Mucosa of descending colon (tissue), 3 donors: ENCODE results near the gene PTBP3. TPM values are rescaled to one million over a fixed set of nuclear protein-coding genes. Genes with fewer than 3 reads are reported as not detected.

Experiments used
- ATAC-seq: fragments of 200-7000 bp; cut with Tn5 transposase; one replicate; pipeline ENCODE4 v1.9.1; 2020; ENCODE audit warnings: mild to moderate bottlenecking, moderate library complexity
- DNase-seq, 3 donors: peaks; one replicate each; pipeline ENCODE4 v3.0.0-alpha.2; 2020
- H3K36me3 ChIP-seq: fragments of 200-600 bp; one replicate; pipeline ENCODE4 v1.8.0; 2021; ENCODE audit warnings: low read depth, mild to moderate bottlenecking
- H3K4me1 ChIP-seq: fragments of 200-600 bp; one replicate; pipeline ENCODE4 v1.8.0; 2021; ENCODE audit warnings: low read depth, mild to moderate bottlenecking
- H3K4me3 ChIP-seq: fragments of 200-600 bp; one replicate; pipeline ENCODE4 v1.8.0; 2021; ENCODE audit warnings: mild to moderate bottlenecking
- H3K9me3 ChIP-seq: fragments of 200-600 bp; one replicate; pipeline ENCODE4 v1.8.0; 2021; ENCODE audit warnings: mild to moderate bottlenecking
- CTCF ChIP-seq: fragments of 200-600 bp; IDR thresholded peaks from one replicate; pipeline ENCODE4 v1.8.0; 2022; ENCODE audit warnings: antibody characterized with exemption, mild to moderate bottlenecking
- intact Hi-C, 2 donors: fragments of 100-400 bp; cut with DNase I in 1 of 2; cut with micrococcal nuclease in 1 of 2; formaldehyde crosslinking; loops; one replicate each; pipeline versions ENCODE4 v1.11.0 to v1.11.1; 2022; cut with DNase I, micrococcal nuclease
- total RNA-seq, 3 donors: library from RNA; stranded (reverse); fragmentation: NEBNext Ultra II Directional in 2 of 3; extraction: Animal tissue kit (Norgen Biotek cat#: 25700) in 2 of 3; gene quantifications; one replicate each; pipeline versions ENCODE4 v1.2.1 to v1.2.4, GENCODE V29; 2021 to 2023
- donor health status: DM: no; HTN: no; CAD: no; lungs with moderate emphysema.
- donor health status: DM: no; HTN: no; CAD: no.
- donor health status: DM: no; HTN: yes; CAD: no.

The PTBP3 gene
- total RNA-seq, 3 donors from 2014 or later = 69.3 to 132 (median 125) TPM

- TF ChIP-seq CTCF = no peak
- Histone ChIP-seq H3K36me3 (no peaks in the 10 kb centered on the region), H3K9me3 (no peaks in the 10 kb centered on the region), H3K4me1 (peaks cover 21% of the 10 kb centered on the region), H3K4me3 (no peak overlapping the region)
- intact Hi-C loops = no loop called here
- ATAC-seq (peak; percentile 71), DNase-seq (no peak)
Measured at GRCh38 chr9:112234779-112235178, 98.6 kb downstream of the PTBP3 start.

- Histone ChIP-seq H3K36me3 (no peaks in the 10 kb centered on the region), H3K4me3 (no peak overlapping the region), H3K9me3 (no peaks in the 10 kb centered on the region), H3K4me1 (peaks cover 21% of the 10 kb centered on the region)
- no peak for TF ChIP-seq CTCF
- DNase-seq = no peak
- intact Hi-C loops = no loop called here
- peak; percentile 33 for ATAC-seq
Measured at GRCh38 chr9:112233769-112234168, 99.7 kb downstream of the PTBP3 start.

- Histone ChIP-seq H3K4me3 (no peak overlapping the region), H3K36me3 (no peaks in the 10 kb centered on the region), H3K4me1 (peaks cover 21% of the 10 kb centered on the region), H3K9me3 (no peaks in the 10 kb centered on the region)
- no peak for TF ChIP-seq CTCF
- intact Hi-C loops = no loop called here
- ATAC-seq (no peak), DNase-seq (no peak)
Measured at GRCh38 chr9:112232233-112232632, 101.2 kb downstream of the PTBP3 start.

- no peak for ATAC-seq
Measured at GRCh38 chr9:112226091-112226490, 107.3 kb downstream of the PTBP3 start.

GRCh38 chr9:112224401-112225289 is 108.8 kb downstream of the PTBP3 start:
- H3K9me3 ChIP-seq = no peaks in the 10 kb centered on the region
- intact Hi-C loops = no loop called here
- no peaks in the 10 kb centered on the region for H3K36me3 ChIP-seq
- ATAC-seq = no peak
- TF ChIP-seq CTCF = no peak
- no peak for DNase-seq
- H3K4me1 ChIP-seq = no peaks in the 10 kb centered on the region
- H3K4me3 ChIP-seq = no peak overlapping the region

More at GRCh38 chr9:112226091-112226490, 107.3 kb downstream of the PTBP3 start:
- intact Hi-C loops = no loop called here
- DNase-seq = no peak
- H3K4me1 ChIP-seq = no peaks in the 10 kb centered on the region
- TF ChIP-seq CTCF = no peak
- H3K36me3 ChIP-seq = no peaks in the 10 kb centered on the region
- H3K9me3 ChIP-seq = no peaks in the 10 kb centered on the region
- H3K4me3 ChIP-seq = no peak overlapping the region
